Measurements from ENCODE around the gene NRIP1. TPM values are rescaled to one million over a fixed set of nuclear protein-coding genes. Genes with fewer than 3 reads are reported as not detected.

Gene NRIP1
- polyA plus RNA-seq, 4 donors: 42.9 to 71.4 (median 60.4) TPM

- no peak for DNase-seq (ENCODE audit: low read depth in 4 of 4, low spot score in 3 of 4)
Observed at GRCh38 chr21:15065392-15066122, 757 bp upstream of the NRIP1 start.

GRCh38 chr21:15063814-15064575 is 805 bp downstream of the NRIP1 start:
- no peak for DNase-seq (ENCODE audit: low read depth in 4 of 4, low spot score in 3 of 4)

GRCh38 chr21:15063081-15063813 is 1.6 kb downstream of the NRIP1 start:
- no peak for DNase-seq (ENCODE audit: low read depth in 4 of 4, low spot score in 3 of 4)

GRCh38 chr21:15062606-15062965 is 2.2 kb downstream of the NRIP1 start:
- DNase-seq (ENCODE audit: low read depth in 4 of 4, low spot score in 3 of 4): no peak

GRCh38 chr21:15061747-15062605 is 2.8 kb downstream of the NRIP1 start:
- no peak for DNase-seq (ENCODE audit: low read depth in 4 of 4, low spot score in 3 of 4)

GRCh38 chr21:15061279-15061678 is 3.5 kb downstream of the NRIP1 start:
- DNase-seq (ENCODE audit: low read depth in 4 of 4, low spot score in 3 of 4): no peak

- DNase-seq (ENCODE audit: low read depth in 4 of 4, low spot score in 3 of 4): no peak
Observed at GRCh38 chr21:15060543-15061175, 4.1 kb downstream of the NRIP1 start.

- no peak for DNase-seq (ENCODE audit: low read depth in 4 of 4, low spot score in 3 of 4)
Observed at GRCh38 chr21:15059397-15059796, 5.4 kb downstream of the NRIP1 start.

- DNase-seq (ENCODE audit: low read depth in 4 of 4, low spot score in 3 of 4): no peak
Observed at GRCh38 chr21:15058854-15059263, 5.9 kb downstream of the NRIP1 start.

GRCh38 chr21:15057285-15057684 is 7.5 kb downstream of the NRIP1 start:
- DNase-seq (ENCODE audit: low read depth in 4 of 4, low spot score in 3 of 4): no peak

GRCh38 chr21:15054606-15055239 is 10.1 kb downstream of the NRIP1 start:
- no peak for DNase-seq (ENCODE audit: low read depth in 4 of 4, low spot score in 3 of 4)

- no peak for DNase-seq (ENCODE audit: low read depth in 4 of 4, low spot score in 3 of 4)
Observed at GRCh38 chr21:15054089-15054488, 10.7 kb downstream of the NRIP1 start.

- DNase-seq (ENCODE audit: low read depth in 4 of 4, low spot score in 3 of 4): no peak
Observed at GRCh38 chr21:15053500-15053899, 11.3 kb downstream of the NRIP1 start.

GRCh38 chr21:15052459-15052763 is 12.4 kb downstream of the NRIP1 start:
- DNase-seq (ENCODE audit: low read depth in 4 of 4, low spot score in 3 of 4): no peak

- DNase-seq (ENCODE audit: low read depth in 4 of 4, low spot score in 3 of 4): no peak
Observed at GRCh38 chr21:15051644-15052458, 12.9 kb downstream of the NRIP1 start.

- no peak for DNase-seq (ENCODE audit: low read depth in 4 of 4, low spot score in 3 of 4)
Observed at GRCh38 chr21:15050568-15051377, 14.0 kb downstream of the NRIP1 start.

- no peak for DNase-seq (ENCODE audit: low read depth in 4 of 4, low spot score in 3 of 4)
Observed at GRCh38 chr21:15045017-15045416, 19.8 kb downstream of the NRIP1 start.

GRCh38 chr21:15042531-15042930 is 22.3 kb downstream of the NRIP1 start:
- DNase-seq (ENCODE audit: low read depth in 4 of 4, low spot score in 3 of 4): no peak

Measured in left renal pelvis (tissue), 4 donors.